HEK293 (cell line): Measurements from ENCODE around the gene MUC5B.

Experiments used
- CTCF ChIA-PET: fragments of 350-600 bp; formaldehyde crosslinking; extraction: SDS; loops from one replicate; lab custom pipeline; 2021; ENCODE audit warnings: antibody characterized with exemption; lab: Yijun Ruan, JAX
- POLR2A ChIA-PET: fragments of 300-600 bp; formaldehyde crosslinking; extraction: SDS; loops from one replicate; lab custom pipeline; 2020; ENCODE audit warnings: antibody characterized with exemption, inconsistent platforms; lab: Yijun Ruan, JAX
- H3K27ac ChIP-seq: fragments of 200-500 bp; sonication (Bioruptor generic); 2 replicates; pipeline ENCODE4 v1.5.1; 2014; ENCODE audit warnings: low read depth, low read length, control low read depth, inconsistent platforms; ENCODE audit errors: extremely low read depth
- H3K36me3 ChIP-seq, 2 experiments: fragments of 200-500 bp in 1 of 2; sonication (Bioruptor generic) in 1 of 2; 1 replicate in 1 of 2; 2 replicates in 1 of 2; pipeline ENCODE4 v1.5.1; 2014 to 2017; ENCODE audit warnings: inconsistent platforms in 2 of 2, low read length in 2 of 2; ENCODE audit not compliant: control insufficient read depth in 2 of 2, insufficient read depth in 1 of 2
- H3K4me1 ChIP-seq: fragments of 200-500 bp; sonication (Bioruptor generic); 2 replicates; pipeline ENCODE4 v1.5.1; 2014; ENCODE audit warnings: mild to moderate bottlenecking, low read length, inconsistent platforms; ENCODE audit not compliant: control insufficient read depth, insufficient read depth
- H3K4me3 ChIP-seq: 2 replicates; pipeline ENCODE4 v1.5.1; 2011; ENCODE audit warnings: low read depth, mild to moderate bottlenecking, control low read depth, low read length, moderate library complexity
- H3K9me3 ChIP-seq: fragments of 200-500 bp; sonication (Bioruptor generic); 2 replicates; pipeline ENCODE4 v1.5.1; 2014; ENCODE audit warnings: low read depth, low read length, inconsistent platforms; ENCODE audit not compliant: control insufficient read depth, insufficient read depth
- SP7 ChIP-seq: fragments of 450-650 bp; formaldehyde crosslinking; IDR thresholded peaks from 2 replicates; pipeline ENCODE4 v1.5.1; 2016; ENCODE audit warnings: missing biosample characterization, missing genetic modification characterization
- ZFP37 ChIP-seq: fragments of 450-650 bp; formaldehyde crosslinking; IDR thresholded peaks from 2 replicates; pipeline ENCODE4 v1.5.1; 2016; ENCODE audit warnings: missing biosample characterization, missing genetic modification characterization
- ZNF169 ChIP-seq: fragments of 450-650 bp; formaldehyde crosslinking; IDR thresholded peaks from 2 replicates; pipeline ENCODE4 v1.5.1; 2016; ENCODE audit warnings: missing biosample characterization, missing genetic modification characterization
- ZNF274 ChIP-seq, 2 experiments: fragments of 200-500 bp in 1 of 2; fragments of 450-650 bp in 1 of 2; sonication (Bioruptor generic) in 1 of 2; formaldehyde crosslinking in 1 of 2; IDR thresholded peaks; 2 replicates each; pipeline versions ENCODE4 v1.5.1 to v1.6.1; 2014 to 2016; ENCODE audit warnings: borderline replicate concordance in 1 of 2, inconsistent platforms in 1 of 2, low read length in 1 of 2, missing biosample characterization in 1 of 2, missing genetic modification characterization in 1 of 2
- ZNF416 ChIP-seq: fragments of 450-650 bp; formaldehyde crosslinking; IDR thresholded peaks from 2 replicates; pipeline ENCODE4 v1.5.1; 2016; ENCODE audit warnings: missing biosample characterization, missing genetic modification characterization
- ZNF423 ChIP-seq: fragments of 450-650 bp; formaldehyde crosslinking; IDR thresholded peaks from 2 replicates; pipeline ENCODE4 v1.5.1; 2016; ENCODE audit warnings: missing biosample characterization, missing genetic modification characterization
- ZNF518A ChIP-seq: fragments of 450-650 bp; formaldehyde crosslinking; conservative IDR thresholded peaks from 2 replicates; pipeline ENCODE4 v1.5.1; 2016; ENCODE audit warnings: low read depth, missing biosample characterization, missing genetic modification characterization
- ZNF529 ChIP-seq: fragments of 450-650 bp; formaldehyde crosslinking; IDR thresholded peaks from 2 replicates; pipeline ENCODE4 v1.5.1; 2017; ENCODE audit warnings: missing genetic modification characterization, missing biosample characterization; ENCODE audit not compliant: insufficient replicate concordance
- ZNF561 ChIP-seq: fragments of 450-650 bp; IDR thresholded peaks from 2 replicates; pipeline ENCODE4 v1.5.1; 2018; ENCODE audit warnings: missing biosample characterization, missing genetic modification characterization, borderline replicate concordance
- ZNF585B ChIP-seq: fragments of 450-650 bp; formaldehyde crosslinking; IDR thresholded peaks from 2 replicates; pipeline ENCODE4 v1.5.1; 2016; ENCODE audit warnings: missing biosample characterization, missing genetic modification characterization
- ZNF768 ChIP-seq: fragments of 450-650 bp; formaldehyde crosslinking; IDR thresholded peaks from 2 replicates; pipeline ENCODE4 v1.5.1; 2018; ENCODE audit warnings: missing biosample characterization, mild to moderate bottlenecking, missing genetic modification characterization
- TF ChIP-seq, protein P1 (sequence below): fragments of 450-650 bp; formaldehyde crosslinking; IDR thresholded peaks from 2 replicates; pipeline ENCODE4 v1.5.1; 2016; ENCODE audit warnings: missing biosample characterization, missing genetic modification characterization, borderline replicate concordance
- TF ChIP-seq, protein P2 (sequence below): sonication (generic); formaldehyde crosslinking; IDR thresholded peaks from 2 replicates; pipeline ENCODE4 v1.8.1; 2022; ENCODE audit warnings: mild to moderate bottlenecking, moderate library complexity, missing genetic modification reagents
- TF ChIP-seq, protein P3 (sequence below): fragments of 450-650 bp; formaldehyde crosslinking; IDR thresholded peaks from 2 replicates; pipeline ENCODE4 v1.5.1; 2016; ENCODE audit warnings: missing biosample characterization, missing genetic modification characterization
- TF ChIP-seq, protein P4 (sequence below): fragments of 450-650 bp; formaldehyde crosslinking; IDR thresholded peaks from 2 replicates; pipeline ENCODE4 v1.5.1; 2016; ENCODE audit warnings: missing biosample characterization, missing genetic modification characterization

MUC5B gene

DNA sequence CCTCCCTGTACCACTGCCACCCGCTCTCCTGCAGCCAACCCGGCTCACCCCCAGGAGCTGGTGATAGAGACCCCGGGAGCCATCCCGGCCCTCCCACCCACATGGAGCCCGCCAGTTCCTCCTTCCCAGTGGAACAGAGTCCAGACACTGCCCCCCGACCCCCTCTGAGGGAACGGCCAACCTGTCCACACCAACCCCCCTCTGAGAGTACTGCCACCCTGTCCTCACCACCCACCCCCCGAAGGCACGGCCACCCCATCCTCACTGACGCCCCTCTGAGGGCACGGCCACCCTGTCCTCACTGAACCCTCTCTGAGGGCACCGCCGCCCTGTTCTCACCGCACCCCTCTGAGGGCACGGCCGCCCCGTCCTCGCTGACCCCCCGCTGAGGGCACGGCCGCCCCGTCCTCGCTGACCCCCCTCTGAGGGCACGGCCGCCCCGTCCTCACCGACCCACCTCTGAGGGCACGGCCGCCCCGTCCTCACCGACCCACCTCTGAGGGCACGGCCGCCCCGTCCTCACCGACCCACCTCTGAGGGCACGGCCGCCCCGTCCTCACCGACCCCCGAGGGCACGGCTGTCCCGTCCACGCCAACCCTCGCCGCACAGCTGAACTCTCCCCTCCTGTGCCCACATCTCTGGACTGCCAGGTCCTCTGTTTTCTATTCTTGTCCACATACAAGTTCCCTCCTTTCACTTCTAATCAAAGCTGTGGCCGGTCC, 68.6 kb downstream of the MUC5B start (continued):
- TF ChIP-seq ZNF274 (IDR thresholded peaks at IDR 0.05; ENCODE audit: low read length) (no peak), ZNF274 (tag by site-specific recombination; IDR thresholded peaks at IDR 0.05; ENCODE audit: borderline replicate concordance) (no peak), ZNF169 (tag by site-specific recombination) (no peak), ZNF585B (tag by site-specific recombination) (no peak)
- TF ChIP-seq, protein P1, sequence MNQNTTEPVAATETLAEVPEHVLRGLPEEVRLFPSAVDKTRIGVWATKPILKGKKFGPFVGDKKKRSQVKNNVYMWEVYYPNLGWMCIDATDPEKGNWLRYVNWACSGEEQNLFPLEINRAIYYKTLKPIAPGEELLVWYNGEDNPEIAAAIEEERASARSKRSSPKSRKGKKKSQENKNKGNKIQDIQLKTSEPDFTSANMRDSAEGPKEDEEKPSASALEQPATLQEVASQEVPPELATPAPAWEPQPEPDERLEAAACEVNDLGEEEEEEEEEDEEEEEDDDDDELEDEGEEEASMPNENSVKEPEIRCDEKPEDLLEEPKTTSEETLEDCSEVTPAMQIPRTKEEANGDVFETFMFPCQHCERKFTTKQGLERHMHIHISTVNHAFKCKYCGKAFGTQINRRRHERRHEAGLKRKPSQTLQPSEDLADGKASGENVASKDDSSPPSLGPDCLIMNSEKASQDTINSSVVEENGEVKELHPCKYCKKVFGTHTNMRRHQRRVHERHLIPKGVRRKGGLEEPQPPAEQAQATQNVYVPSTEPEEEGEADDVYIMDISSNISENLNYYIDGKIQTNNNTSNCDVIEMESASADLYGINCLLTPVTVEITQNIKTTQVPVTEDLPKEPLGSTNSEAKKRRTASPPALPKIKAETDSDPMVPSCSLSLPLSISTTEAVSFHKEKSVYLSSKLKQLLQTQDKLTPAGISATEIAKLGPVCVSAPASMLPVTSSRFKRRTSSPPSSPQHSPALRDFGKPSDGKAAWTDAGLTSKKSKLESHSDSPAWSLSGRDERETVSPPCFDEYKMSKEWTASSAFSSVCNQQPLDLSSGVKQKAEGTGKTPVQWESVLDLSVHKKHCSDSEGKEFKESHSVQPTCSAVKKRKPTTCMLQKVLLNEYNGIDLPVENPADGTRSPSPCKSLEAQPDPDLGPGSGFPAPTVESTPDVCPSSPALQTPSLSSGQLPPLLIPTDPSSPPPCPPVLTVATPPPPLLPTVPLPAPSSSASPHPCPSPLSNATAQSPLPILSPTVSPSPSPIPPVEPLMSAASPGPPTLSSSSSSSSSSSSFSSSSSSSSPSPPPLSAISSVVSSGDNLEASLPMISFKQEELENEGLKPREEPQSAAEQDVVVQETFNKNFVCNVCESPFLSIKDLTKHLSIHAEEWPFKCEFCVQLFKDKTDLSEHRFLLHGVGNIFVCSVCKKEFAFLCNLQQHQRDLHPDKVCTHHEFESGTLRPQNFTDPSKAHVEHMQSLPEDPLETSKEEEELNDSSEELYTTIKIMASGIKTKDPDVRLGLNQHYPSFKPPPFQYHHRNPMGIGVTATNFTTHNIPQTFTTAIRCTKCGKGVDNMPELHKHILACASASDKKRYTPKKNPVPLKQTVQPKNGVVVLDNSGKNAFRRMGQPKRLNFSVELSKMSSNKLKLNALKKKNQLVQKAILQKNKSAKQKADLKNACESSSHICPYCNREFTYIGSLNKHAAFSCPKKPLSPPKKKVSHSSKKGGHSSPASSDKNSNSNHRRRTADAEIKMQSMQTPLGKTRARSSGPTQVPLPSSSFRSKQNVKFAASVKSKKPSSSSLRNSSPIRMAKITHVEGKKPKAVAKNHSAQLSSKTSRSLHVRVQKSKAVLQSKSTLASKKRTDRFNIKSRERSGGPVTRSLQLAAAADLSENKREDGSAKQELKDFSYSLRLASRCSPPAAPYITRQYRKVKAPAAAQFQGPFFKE (tag by site-specific recombination), result no peak

GRCh38 chr11:1292018-1292643, 69.3 kb downstream of the MUC5B start:
- no peak overlapping the region for H3K27ac ChIP-seq
- H3K36me3 ChIP-seq, result peaks cover 0 to 73% of the 10 kb centered on the region in 2 experiments; a peak in 1 of 3 replicates
- CTCF ChIA-PET, result no interaction called here
- POLR2A ChIA-PET, result no interaction called here
- H3K4me3 ChIP-seq, result no peak overlapping the region
- no peaks in the 10 kb centered on the region for H3K4me1 ChIP-seq
- H3K9me3 ChIP-seq, result no peaks in the 10 kb centered on the region
- TF ChIP-seq, protein P2, sequence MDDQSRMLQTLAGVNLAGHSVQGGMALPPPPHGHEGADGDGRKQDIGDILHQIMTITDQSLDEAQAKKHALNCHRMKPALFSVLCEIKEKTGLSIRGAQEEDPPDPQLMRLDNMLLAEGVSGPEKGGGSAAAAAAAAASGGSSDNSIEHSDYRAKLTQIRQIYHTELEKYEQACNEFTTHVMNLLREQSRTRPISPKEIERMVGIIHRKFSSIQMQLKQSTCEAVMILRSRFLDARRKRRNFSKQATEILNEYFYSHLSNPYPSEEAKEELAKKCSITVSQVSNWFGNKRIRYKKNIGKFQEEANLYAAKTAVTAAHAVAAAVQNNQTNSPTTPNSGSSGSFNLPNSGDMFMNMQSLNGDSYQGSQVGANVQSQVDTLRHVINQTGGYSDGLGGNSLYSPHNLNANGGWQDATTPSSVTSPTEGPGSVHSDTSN (CRISPR knock-in tag), result no peak
- TF ChIP-seq, protein P3, sequence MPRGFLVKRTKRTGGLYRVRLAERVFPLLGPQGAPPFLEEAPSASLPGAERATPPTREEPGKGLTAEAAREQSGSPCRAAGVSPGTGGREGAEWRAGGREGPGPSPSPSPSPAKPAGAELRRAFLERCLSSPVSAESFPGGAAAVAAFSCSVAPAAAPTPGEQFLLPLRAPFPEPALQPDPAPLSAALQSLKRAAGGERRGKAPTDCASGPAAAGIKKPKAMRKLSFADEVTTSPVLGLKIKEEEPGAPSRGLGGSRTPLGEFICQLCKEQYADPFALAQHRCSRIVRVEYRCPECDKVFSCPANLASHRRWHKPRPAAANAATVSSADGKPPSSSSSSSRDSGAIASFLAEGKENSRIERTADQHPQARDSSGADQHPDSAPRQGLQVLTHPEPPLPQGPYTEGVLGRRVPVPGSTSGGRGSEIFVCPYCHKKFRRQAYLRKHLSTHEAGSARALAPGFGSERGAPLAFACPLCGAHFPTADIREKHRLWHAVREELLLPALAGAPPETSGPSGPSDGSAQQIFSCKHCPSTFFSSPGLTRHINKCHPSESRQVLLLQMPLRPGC (tag by site-specific recombination), result no peak
- TF ChIP-seq, protein P4, sequence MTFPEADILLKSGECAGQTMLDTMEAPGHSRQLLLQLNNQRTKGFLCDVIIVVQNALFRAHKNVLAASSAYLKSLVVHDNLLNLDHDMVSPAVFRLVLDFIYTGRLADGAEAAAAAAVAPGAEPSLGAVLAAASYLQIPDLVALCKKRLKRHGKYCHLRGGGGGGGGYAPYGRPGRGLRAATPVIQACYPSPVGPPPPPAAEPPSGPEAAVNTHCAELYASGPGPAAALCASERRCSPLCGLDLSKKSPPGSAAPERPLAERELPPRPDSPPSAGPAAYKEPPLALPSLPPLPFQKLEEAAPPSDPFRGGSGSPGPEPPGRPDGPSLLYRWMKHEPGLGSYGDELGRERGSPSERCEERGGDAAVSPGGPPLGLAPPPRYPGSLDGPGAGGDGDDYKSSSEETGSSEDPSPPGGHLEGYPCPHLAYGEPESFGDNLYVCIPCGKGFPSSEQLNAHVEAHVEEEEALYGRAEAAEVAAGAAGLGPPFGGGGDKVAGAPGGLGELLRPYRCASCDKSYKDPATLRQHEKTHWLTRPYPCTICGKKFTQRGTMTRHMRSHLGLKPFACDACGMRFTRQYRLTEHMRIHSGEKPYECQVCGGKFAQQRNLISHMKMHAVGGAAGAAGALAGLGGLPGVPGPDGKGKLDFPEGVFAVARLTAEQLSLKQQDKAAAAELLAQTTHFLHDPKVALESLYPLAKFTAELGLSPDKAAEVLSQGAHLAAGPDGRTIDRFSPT, result no peak
- TF ChIP-seq ZNF529, result no peak
- TF ChIP-seq ZNF561 (tag by site-specific recombination), result no peak
- TF ChIP-seq SP7, result no peak
- TF ChIP-seq ZNF518A (tag by site-specific recombination), result no peak
- TF ChIP-seq ZFP37 (tag by site-specific recombination), result no peak
- TF ChIP-seq ZNF768 (tag by site-specific recombination), result no peak
- no peak for TF ChIP-seq ZNF274 (IDR thresholded peaks at IDR 0.05; ENCODE audit: low read length)
- TF ChIP-seq ZNF274 (tag by site-specific recombination; IDR thresholded peaks at IDR 0.05; ENCODE audit: borderline replicate concordance), result no peak
- no peak for TF ChIP-seq ZNF416 (tag by site-specific recombination)
- no peak for TF ChIP-seq ZNF423 (tag by site-specific recombination)
